HG03565 (cell line): ENCODE measurements around the gene ARFGAP1.
"Not testable (repeated sequence)": the region's sequence is repeated elsewhere in the genome, so short reads cannot be mapped to it uniquely, and the experiment has no call there.

Source experiments
- ATAC-seq: cut with Tn5 transposase; IDR thresholded peaks from one replicate; pipeline ENCODE4 v1.9.1; 2021; ENCODE audit warnings: mild to moderate bottlenecking, moderate library complexity; ENCODE audit not compliant: unreplicated experiment

The ARFGAP1 gene

DNA sequence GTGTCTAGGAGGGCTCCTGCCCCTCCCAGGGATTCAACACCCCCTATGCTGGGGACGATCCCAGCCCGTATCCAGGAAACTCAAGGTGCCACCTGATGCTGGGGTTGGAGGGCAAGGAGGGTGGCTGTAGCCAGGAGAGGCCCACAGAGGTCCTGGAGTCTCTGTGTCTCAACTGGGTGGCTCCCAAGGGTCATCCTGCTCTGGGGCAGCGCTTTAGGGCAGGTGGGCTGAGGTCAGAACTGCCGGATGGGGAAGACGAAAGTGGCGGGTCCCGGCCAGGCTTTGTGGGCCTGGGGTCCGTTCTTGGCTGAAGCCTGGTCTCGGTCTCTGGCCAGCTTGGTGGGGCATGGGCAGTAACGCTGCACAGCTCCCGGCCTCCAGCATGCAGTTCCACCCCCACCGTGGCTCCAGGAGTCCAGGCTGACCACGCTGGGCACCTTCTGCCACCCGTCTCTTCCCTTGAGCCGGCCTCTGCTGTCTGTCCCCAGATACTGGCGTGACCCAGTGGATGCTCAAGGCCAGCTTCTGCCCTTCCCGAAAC lies 17.6 kb downstream of the ARFGAP1 start:
- ATAC-seq: no peak

DNA sequence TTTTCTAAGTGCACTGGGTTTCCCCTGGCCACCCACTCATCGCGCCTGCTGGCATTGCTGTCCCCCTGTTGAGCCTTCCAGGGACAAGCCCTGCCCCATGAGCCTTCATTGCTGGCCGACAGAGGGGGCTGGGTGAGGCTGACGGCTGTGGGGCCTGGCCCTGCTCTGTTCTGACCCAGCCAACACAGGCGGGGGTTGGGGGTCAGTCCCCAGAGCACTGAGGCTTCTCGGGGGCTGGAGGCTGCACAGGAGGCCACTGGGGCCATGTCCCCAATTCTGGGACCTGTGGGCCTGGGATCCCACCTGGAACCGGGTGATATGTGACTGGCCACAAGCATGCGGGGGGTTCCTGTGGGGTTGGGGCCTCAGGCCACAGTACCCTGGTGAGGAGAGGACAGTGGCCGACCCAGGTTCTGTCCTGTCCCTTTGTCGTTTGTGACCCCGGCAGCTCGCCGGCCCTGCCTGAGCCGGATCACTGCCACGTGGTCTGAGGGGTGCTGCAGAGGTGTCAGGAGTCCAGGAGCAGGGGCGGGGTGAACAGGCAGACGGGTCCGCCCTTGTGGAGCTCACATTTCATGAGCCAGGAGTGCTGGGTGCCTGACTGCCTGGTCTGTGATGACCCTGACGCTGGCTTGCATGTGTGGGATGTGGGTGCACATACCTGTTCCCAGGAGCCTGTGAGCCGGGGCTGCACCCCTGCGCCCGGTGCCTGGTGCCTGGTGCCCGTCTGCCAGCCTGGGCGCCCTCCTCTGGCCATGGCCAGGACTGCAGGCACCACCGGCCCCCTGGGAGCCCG lies 18.3 kb downstream of the ARFGAP1 start:
- ATAC-seq: no peak

DNA sequence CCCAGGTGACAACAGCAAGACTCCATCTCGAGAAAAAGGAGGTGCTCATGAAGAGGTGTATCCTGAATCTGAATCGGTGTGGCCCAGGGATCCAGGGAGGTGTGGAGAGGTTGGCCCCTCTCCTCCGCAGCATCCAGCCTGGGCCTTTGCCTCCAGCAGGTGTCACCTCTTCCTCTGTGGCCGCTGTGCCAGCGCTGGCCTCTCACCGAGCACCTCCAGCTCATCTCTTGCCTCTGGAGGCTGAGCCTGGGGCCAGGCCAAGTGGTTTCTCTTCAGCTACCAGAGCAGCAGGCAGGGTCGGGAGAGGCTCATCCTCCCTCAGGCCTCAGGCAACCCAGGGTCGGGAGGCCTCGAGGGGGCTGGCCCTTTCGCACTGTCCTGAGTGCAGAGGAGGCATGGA lies 19.2 kb downstream of the ARFGAP1 start:
- ATAC-seq: no peak

DNA sequence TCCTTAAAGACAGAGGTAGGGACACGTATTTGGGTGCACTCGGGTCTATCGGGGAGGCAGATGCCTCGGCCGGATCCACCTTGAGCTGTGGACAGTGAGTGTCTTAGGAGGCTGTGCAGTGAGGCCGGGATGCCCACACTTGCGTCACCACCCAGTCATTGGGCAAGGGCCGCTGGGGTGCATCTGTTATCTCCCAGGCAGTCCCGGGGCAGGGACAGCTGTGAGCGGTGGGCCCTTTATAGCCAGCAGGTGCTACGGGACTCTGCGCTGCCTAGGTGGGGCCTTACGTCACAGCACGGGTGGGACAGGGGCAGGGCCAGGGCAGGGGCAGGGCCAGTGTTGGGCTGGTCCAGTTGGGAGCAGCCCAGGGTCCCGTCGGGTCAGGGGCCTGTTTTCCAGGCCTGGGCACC lies 19.7 kb downstream of the ARFGAP1 start:
- ATAC-seq: no peak

DNA sequence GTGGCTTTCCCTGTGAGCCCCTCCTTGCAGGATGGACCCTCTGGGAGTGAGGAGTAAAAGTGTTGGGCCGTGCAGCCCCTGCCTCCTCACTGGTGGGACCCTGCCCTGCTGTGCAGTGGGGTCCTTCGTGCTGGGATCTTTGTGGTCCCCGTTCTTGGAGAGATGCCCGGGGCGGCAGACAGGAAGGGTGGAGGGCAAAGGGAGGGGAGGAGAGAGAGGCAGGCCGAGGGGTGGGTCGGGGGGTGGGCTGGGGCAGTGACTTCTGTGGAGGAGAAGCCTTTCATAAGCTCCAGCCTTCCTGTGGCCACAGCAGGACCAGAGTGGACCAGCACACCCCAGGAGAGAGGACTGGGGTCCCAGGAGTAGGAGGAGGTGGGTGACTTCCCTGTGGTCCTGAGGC lies 20.3 kb downstream of the ARFGAP1 start, which contains the start of gene COL20A1:
Gene COL20A1, plus strand, starts transcription at position 283 of the 400 bp plus-strand sequence. CDS start 1,922 bp downstream, outside the sequence.
- no peak for ATAC-seq

DNA sequence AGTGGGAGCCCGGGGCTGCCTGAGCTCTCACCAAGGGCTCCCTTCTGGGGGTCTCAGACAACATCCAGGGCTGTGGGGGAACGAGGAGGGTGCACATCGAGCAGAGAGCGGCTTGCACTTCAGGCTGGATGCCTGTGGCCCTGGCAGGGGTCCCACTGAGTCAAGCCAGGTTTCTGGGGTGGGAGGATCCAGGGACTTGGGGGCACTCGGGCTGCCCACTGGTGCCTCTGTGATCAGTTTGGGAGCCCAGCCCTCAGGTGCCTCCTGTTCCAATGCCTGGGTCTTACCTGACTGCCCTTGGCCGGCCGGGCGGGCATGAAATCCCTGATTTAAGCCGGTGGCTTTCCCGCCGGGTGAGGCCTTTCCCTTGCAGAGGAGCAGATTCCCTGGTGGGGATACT lies 20.8 kb downstream of the ARFGAP1 start:
- no peak for ATAC-seq

DNA sequence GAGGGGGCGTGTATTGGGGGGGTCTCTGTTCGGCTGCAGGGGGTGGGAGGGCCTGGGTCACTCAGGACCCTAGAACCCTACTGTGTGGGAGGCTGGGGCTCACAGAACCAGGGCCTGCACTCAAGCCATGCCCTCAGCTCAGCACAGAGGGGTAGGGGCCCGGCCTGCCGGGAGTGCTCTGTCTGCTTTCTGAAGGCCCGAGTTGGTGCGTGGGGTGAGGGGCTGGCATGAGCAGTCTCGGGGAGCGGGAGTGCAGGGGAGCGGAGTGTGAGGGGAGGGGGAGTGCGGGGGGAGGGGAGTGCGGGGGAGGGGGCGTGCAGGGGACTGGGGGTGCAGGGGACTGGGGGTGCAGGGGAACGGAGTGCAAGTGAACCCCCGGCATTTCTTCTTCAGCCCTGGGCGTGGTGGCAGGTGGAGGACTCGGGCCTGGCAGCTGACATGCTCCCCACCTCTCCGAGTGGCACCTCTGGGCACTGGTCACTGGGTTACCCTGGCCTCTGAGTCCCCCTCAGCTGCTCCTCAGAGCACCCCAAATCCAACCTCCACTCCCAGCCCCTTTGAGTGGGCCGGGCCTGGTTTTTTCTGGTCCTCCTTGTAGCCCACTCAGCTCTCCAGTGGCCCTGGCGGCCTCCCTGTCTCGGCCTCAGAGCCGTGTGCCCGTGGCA lies 21.4 kb downstream of the ARFGAP1 start:
- ATAC-seq: no peak

DNA sequence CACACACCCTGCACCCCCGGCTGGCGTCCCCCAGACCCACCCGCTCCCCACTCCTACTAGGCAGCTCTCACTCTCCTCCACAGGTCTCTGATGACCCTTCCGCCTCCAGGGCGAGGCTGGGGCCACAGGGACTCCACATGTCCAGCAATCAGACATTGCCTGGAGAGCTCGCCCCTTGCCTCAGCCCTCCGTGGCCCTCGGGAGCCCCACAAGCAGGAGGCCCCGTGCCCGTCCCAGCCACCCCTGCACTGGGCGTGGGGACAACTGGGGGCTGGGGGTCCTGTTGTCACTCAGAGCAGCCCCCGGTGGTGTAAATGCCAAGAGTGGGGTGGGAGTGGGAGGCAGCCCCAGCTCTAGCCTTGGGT lies 21.9 kb downstream of the ARFGAP1 start:
- no peak for ATAC-seq

DNA sequence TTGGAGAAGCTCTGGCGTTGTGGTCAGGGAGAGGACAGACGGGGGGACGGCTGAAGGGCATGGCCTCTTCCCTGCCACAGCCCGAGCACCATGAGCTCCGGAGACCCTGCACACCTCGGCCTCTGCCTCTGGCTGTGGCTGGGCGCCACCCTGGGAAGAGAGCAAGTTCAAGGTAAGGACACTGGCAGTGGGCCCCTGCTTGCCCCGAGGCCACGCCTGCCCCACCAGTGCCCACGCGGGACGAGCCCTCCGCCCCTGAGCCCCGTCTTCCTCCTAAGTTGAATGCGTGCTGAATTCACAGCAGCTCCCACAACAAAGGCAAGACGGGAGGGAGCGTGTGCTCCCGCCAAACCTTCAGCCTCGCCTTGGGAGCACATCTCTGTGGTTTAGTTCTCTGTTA lies 22.4 kb downstream of the ARFGAP1 start:
- no peak for ATAC-seq

DNA sequence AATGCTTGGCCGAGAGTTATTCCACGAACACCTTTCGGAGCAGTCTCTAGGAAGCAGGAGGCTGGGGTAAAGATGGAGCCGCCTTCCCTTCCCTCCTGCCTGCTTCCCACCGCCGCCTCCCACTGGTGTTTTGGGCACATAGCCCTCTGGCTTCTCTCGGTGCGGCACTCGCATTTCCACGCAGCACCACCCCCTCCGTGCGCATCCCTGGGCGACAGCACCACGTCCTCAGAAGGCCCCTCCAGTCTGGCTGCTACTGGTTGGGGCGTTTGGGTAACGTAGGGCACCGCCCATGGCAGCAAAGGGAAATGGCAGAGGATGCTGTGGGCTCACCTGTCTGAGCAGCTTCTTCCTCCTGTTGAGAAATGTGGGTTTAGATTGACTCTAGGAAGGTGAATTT lies 22.8 kb downstream of the ARFGAP1 start:
- no peak for ATAC-seq

DNA sequence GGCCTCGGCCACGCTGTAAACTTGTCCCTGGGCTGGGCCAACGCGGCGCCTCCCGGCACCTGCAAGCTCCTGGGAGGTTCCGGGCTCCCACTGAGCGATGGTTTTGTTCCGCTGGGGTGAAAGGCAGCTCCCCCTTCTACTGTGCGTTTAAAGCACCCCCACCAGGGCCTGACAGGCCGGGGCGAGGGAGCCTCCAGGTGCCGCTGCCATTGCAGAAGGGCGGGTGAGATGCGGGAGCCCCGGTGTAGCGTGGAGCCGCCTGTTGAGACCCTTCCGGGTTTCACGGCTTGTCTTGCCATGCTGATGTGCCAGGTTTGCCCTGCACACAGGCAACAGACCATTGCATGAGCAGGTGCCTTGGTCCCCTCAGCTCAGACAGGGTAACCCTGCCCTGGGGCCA lies 23.2 kb downstream of the ARFGAP1 start:
- no peak for ATAC-seq

DNA sequence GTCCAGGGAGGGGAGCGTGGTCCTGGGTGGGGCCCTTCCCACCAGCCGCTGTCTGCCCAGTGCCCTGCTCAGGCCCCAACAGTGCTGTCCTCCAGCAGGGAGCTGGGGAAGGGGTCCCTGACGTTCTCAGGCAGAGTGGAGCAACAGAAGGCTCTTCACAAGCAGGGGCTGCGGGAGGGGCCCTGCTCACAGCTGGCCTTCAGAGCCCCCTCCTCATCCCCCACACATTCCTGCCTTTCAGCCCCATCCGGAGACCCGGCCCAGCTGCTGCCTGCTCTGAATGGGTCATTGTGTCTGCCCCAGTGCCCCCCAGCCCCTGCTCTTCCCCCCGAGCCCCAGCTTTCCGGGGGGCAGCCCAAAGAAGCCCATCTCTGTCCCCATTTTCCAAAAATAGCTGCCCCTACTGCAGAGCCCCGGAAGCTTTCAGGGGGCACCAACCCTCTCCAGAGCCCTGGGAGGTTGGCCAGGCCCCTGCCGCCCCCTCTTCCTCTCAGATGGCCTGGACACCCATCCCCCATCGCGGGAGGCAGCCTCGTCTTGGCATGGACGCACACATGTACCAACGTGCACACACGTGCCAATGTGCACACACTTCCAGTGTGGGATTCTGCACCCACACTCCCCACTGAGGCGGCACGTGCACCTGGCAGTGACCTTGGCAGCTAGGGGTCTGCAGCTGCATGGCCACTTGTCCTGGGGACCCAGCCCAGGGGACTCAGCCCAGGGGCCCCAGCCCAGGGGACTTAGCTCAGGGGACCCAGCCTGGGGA lies 24.1 kb downstream of the ARFGAP1 start:
- ATAC-seq: no peak

DNA sequence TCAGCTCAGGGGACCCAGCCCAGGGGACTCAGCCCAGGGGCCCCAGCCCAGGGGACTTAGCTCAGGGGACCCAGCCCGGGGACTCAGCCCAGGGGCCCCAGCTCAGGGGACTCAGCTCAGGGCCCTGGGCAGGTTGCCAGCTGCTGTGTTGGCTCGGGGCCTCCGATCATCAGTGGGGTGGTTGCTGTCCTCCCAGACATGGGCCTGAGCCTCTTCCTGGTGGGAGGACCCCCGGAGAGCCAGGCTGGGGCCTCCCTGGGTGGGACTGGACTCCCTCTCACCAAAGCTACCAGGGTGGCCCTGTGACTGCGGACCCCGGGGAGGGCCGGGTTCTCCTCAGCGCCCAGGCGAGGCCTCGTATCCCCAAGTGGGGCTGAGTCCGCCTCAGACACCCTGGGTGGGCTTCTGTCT lies 24.8 kb downstream of the ARFGAP1 start:
- ATAC-seq: no peak

DNA sequence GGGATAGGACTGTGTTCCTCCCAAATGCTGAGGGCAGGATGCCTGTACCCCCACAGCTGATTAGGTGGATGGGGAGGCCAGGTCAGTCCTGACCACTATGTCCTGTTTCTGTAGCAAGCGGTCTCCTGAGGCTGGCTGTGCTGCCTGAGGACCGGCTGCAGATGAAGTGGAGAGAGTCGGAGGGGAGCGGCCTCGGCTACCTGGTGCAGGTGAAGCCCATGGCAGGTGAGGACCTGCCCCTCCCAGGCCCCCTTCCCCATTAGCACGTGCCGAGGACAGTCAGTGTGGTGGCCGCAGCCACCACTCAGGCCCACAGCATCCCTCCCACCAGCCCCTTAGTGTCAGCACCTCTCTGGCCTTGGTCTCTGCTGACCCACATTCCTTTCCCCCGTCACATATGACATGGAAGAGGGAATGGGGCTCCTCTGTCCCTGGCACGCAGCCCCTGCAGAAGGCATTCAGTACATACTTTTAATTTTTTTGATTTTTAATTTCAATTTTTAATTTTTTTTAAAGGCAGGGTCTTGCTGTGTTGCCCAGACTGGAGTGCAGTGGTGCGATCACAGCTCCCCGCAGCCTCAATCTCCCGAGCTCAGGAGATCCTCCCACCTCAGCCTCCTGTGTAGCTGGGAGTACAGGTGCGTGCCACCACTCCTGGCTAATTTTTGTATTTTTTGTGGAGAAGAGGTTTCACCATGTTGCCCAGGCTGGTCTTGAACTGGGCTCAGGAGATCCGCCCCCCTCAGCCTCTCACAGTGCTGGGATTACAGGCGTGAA lies 25.4 kb downstream of the ARFGAP1 start:
- ATAC-seq: no peak

DNA sequence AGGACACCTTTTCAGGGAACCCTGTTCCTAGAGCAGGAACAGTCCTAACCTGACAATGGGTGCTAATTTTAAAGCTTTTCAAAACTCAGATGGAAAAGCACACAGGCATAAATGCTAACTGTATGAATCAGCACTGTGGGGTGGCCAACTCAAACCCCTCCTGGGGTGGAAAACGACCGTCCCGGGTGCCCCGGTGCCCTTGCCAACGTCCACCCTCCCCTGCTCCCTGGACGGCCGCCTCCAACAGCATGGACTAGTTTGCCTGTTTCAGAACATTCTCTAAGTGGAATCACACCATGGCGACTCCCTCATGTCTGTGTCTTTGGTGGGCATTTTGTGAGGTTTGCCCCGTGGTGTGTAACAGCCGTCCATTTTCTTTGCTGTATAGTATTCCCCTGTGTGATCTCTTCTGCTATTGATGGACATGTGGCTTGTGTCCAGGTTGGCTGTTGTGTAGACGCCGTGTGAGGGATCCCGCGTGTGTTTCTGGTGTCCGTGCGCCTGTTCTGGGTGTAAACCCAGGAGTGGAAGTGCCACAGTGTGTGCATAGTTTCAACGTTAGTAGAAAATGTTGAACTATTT lies 26.2 kb downstream of the ARFGAP1 start:
- ATAC-seq: no peak

DNA sequence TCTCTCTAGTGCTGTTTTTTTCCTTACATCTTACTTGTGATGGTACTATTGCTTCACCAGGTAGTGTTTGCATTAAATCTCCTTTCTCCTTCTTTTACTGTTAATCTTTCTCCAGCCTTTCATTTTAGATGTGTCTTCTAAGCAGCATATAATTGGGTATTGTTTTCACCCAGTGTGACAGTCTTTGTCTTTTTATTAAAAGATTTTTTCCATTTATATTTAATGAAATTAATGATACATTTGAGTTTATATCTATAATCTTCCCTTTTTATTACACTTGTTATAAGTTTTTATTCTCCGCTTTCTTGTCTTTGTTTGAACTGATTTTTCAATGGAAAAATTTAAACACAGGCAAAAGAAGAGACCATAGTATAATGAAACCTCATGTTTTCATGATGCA lies 29.1 kb downstream of the ARFGAP1 start:
- no peak for ATAC-seq

DNA sequence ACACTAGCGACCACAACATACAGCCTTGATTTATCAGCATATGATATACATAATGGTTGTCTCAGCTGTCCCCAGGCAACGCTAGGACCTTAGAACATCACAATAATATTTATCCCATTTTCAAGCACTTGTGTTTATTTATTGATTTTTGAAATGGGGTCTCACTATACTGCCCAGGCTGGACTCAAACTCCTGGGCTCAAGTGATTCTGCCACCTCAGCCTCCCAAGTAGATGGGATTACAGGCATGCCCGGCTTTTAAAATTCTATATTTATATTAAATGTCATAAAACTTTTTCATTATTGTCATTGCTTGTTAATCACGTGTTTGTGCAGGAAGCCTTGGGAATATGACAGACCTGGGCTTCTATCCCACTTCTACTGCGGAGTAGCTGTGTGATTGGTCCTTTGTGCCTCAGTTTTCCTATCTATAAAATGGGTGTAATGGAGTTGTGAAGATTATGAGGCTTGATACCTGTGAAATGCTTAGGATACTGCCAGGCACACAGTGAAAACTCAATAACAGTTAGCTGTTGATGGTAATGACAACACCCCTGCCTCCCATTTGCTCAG lies 30.6 kb downstream of the ARFGAP1 start:
- no peak for ATAC-seq

DNA sequence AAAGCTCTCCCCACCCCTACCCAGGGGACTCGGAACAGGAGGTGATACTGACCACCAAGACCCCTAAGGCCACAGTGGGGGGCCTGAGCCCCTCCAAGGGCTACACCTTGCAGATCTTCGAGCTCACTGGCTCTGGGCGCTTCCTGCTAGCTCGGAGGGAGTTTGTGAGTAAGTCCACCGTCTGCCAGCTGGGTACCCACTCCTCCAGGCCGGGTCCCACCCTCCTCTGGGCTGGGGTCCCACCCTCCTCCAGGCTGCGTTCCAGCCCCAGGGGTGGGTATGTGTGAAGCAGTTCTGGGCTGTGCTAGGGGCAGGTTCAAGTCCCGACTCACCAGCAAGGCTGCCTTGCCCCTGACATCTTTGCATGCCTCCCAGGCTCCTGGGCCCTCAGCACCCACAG lies 32.8 kb downstream of the ARFGAP1 start:
- no peak for ATAC-seq

DNA sequence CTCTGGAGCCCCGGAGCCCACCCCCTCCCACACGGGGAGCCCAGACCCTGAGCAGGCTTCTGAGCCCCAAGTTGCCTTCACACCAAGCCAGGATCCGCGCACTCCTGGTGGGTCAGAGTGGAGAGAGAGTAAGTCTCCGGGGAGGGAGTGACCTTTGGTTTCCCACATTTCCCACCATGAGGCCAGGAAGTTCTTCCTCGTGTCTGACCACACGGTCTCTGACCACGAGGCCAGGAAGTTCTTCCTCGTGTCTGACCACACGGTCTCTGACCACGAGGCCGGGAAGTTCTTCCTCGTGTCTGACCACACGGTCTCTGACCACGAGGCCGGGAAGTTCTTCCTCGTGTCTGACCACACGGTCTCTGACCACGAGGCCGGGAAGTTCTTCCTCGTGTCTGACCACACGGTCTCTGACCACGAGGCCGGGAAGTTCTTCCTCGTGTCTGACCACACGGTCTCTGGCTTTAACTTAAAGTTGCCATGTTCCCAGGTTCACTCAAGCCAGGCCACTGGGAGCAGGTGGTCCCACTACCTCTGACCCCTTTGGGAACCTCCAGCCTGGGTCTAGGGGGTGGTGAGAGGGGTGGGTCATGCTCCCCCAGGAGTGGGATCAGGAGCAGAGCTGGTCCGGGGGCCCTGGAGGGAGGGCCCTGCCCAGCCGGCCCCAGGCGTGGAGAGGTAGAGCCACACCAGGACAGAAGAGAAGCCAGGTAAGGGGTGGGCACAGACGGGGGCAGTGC lies 33.5 kb downstream of the ARFGAP1 start:
- ATAC-seq: not testable (repeated sequence)
